VCaP (cell line): Measurements from ENCODE around the gene ARID3A.

Source experiments
- H3K27ac ChIP-seq: fragments of 450-650 bp; 2 replicates; pipeline ENCODE4 v1.5.1; 2017
- TF ChIP-seq, protein P1 (sequence below): fragments of 450-650 bp; conservative IDR thresholded peaks from 2 replicates; pipeline ENCODE4 v1.5.1; 2017; ENCODE audit warnings: mild to moderate bottlenecking, moderate library complexity

The ARID3A gene

DNA sequence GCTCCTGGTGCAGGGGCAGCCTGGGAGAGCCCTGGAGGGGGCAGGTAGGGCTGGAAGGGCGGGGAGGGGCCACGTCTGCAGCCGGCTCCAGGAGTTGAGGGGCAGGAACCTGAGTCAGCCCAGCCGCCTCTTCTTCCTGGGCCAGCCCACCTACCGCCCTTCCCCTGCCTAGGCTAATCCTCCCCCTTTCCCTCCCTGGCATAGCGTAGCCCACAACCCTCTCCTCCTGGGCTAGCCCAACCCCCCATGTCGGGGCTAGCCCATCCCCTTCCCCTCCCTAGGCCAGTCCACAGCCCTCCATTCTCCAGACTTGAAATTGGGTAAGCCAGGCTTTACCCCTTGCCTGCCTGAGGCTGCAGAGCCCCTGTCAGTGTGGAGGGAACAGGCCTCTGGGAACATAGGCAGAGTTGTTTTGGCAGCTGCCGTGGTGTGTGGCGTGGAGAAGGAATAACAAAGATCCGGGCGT lies 37.7 kb downstream of the ARID3A start:
- TF ChIP-seq, protein P1, sequence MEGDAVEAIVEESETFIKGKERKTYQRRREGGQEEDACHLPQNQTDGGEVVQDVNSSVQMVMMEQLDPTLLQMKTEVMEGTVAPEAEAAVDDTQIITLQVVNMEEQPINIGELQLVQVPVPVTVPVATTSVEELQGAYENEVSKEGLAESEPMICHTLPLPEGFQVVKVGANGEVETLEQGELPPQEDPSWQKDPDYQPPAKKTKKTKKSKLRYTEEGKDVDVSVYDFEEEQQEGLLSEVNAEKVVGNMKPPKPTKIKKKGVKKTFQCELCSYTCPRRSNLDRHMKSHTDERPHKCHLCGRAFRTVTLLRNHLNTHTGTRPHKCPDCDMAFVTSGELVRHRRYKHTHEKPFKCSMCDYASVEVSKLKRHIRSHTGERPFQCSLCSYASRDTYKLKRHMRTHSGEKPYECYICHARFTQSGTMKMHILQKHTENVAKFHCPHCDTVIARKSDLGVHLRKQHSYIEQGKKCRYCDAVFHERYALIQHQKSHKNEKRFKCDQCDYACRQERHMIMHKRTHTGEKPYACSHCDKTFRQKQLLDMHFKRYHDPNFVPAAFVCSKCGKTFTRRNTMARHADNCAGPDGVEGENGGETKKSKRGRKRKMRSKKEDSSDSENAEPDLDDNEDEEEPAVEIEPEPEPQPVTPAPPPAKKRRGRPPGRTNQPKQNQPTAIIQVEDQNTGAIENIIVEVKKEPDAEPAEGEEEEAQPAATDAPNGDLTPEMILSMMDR: no peak
- H3K27ac ChIP-seq: no peak overlapping the region

- no peak overlapping the region for H3K27ac ChIP-seq
- TF ChIP-seq, protein P1: no peak
Observed at GRCh38 chr19:964116-964520, 38.3 kb downstream of the ARID3A start.

DNA sequence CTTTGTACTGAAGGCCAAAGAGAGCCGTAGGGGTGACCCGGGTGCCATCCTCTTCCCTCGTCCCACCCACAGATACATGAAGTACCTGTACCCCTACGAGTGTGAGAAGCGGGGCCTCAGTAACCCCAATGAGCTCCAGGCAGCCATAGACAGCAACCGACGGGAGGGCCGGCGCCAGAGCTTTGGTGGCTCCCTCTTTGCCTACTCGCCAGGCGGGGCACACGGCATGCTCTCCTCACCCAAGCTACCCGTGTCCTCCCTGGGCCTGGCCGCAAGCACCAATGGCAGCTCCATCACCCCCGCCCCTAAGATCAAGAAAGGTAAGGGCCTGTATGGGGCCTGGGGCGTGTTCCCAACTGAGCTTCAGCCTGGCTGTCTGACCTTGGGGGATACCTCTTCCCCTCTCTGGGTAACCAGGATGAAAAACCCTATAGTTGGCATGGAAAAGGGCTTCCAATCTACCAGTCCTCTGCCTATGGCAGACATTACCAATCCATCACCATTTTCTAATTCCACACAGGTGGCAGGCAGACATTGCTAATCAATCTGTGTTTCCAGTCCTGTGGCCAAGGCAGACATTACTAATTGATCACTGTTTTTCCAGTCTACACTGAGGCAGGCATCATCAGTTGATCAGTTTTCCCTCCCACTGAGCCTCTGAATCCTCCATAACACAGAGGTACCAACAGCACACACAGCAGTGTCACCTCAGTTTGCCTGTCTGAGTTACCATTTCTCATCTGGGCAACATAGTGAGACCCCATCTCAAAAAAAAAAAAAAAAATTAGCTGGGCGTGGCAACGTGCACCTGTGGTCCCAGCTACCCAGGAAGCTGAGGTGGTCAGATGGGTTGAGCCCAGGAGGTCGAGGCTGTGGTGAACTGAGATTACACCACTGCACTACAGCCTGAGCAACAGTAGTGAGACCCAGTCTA lies 39.2 kb downstream of the ARID3A start:
- no peak overlapping the region for H3K27ac ChIP-seq
- TF ChIP-seq, protein P1: no peak

DNA sequence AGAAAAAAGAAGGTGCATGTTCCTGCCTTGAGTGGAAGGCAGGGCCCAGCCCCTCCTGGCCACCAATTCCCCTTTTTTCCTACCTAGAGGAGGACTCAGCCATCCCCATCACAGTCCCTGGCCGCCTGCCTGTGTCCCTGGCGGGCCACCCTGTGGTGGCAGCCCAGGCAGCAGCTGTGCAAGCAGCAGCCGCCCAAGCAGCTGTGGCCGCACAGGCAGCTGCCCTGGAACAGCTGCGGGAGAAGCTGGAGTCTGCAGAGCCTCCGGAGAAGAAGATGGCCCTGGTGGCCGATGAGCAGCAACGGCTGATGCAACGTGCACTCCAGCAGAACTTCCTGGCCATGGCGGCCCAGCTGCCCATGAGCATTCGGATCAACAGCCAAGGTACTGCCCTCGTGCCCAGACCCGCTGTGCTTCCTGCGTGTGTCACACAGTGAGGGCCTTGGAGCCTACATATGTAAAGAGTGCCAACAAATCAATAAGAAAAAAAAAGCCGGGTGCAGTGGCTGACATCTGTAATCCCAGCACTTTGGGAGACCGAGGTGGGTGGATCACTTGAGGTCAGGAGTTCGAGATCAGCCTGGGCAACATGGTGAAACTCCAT lies 40.8 kb downstream of the ARID3A start:
- TF ChIP-seq, protein P1: no peak
- H3K27ac ChIP-seq: no peak overlapping the region

GRCh38 chr19:970695-971094 lies 44.9 kb downstream of the ARID3A start:
- no peak overlapping the region for H3K27ac ChIP-seq
- TF ChIP-seq, protein P1: peak; percentile 60

GRCh38 chr19:971795-972194 lies 46.0 kb downstream of the ARID3A start:
- TF ChIP-seq, protein P1: no peak
- H3K27ac ChIP-seq: no peak overlapping the region

GRCh38 chr19:972281-972680 lies 46.4 kb downstream of the ARID3A start:
- TF ChIP-seq, protein P1: no peak
- no peak overlapping the region for H3K27ac ChIP-seq
